ENCODE results near the gene EDEM2.

GRCh38 chr20:35145141-35145564, 2.0 kb downstream of the EDEM2 start:
- peak; percentile 86 for TF ChIP-seq CTCF (IDR thresholded peaks at IDR 0.05; ENCODE audit: insufficient read depth, low read depth, low read length)
- no peak for TF ChIP-seq EZH2 (IDR thresholded peaks at IDR 0.05; ENCODE audit: insufficient read depth, low read length)
